Activated CD4-positive, alpha-beta T cell treated with anti-CD3 and anti-CD28 coated beads, Interleukin-10, Interleukin-2, amounts not matched to agents 100 ng/mL and 50 ng/mL, durations not matched to agents 16 hours and 8 hours (primary cell): ENCODE results near the gene LIPT1.
A peak's percentile ranks its signal among the peaks of the same experiment; 100 is the strongest.
"Not testable (repeated sequence)": the region's sequence is repeated elsewhere in the genome, so short reads cannot be mapped to it uniquely, and the experiment has no call there.

ENCODE experiments used
- DNase-seq: peaks from one replicate; pipeline ENCODE4 v3.0.0-alpha.2; 2020

Gene LIPT1

DNA sequence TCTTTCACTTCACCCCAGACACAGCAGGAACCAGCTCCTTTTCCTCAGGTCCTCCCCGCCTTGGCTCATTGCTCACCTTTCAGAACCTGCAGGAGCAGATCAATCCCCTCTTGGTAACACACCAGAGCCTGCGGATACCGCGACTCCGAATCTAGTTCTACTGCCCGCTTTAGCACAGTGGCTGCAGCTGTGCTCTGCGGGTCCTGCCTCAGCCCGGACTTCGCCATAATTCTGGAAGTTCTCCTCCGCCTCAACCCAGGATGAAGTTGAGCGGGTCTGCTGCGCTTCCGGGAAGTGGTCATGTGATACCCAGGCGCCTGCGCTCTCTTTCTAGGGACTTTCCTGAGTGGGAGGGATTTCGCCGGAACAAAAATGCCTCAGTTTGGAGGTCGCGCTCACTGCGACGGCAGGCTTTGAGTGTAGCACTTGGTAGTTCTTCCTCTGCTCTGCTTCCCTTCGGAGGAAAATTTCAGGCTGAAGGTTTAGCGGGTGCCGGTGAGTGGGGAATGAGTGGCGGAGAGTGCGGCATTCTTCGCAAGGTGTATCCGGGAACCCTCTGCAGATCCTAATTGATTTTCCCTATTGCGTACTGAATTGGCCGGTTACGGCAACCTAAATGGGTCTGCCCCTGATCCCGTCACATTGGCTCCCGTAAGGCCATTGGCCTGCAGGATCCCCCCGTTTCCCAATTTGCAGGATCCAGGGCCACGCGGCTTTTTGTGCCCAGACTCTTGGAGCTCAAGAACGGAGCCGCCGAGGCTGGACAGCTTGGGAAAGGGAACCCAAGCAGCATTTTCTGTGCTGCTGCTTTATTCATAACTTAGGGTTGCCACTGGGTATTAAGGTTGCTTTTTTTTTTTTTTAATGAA lies 26.2 kb downstream of the LIPT1 start, which contains the start of the genes MITD1 and MRPL30:
Gene MITD1 (minus strand): TSS at position 304 of the 869 bp plus-strand sequence. CDS start 77 bp downstream, at position 227.
Gene MRPL30 (plus strand): TSS at position 430 of the 869 bp plus-strand sequence. CDS start 5,020 bp downstream, outside the sequence.
- DNase-seq, result peak; percentile 94

GRCh38 chr2:99181624-99182000 lies 26.8 kb downstream of the LIPT1 start:
- DNase-seq, result no peak

DNA sequence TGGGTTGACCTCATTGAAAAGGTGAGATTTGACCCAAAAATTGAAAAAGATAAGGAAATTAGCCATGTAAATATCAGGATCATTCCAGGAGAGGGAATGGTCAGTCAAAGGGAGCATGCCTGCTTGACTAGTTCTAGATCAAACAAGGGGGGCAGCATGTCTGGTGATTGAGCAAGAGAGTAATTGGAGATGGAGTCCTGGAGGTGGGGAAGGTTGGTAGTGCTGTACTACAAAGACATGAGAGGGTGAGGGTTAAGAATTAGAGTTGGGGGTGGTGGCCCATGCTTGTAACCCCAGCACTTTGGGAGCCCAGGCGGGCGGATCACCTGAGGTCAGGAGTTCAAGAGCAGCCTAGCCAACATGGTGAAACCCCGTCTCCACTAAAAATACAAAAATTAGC lies 28.3 kb downstream of the LIPT1 start:
- DNase-seq, result no peak

DNA sequence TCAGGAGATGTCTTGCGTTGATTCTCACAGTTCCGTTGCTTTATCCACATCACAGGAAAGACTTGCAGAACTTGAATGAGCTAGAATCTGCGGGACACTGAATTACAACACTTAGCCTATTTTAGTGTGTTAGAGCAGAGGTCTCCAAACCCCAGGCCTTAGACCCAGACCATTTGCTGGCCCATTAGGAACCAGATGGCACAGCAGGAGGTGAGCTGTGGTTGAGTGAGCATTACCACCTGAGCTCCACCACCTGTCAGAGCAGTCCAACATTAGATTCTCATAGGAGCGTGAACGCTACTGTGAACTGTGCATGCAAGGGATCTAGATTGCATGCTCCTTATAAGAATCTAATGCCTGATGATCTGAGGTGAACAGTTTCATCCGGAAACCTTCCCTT lies 30.0 kb downstream of the LIPT1 start:
- no peak for DNase-seq

GRCh38 chr2:99187011-99187410 lies 32.2 kb downstream of the LIPT1 start:
- DNase-seq, result no peak

DNA sequence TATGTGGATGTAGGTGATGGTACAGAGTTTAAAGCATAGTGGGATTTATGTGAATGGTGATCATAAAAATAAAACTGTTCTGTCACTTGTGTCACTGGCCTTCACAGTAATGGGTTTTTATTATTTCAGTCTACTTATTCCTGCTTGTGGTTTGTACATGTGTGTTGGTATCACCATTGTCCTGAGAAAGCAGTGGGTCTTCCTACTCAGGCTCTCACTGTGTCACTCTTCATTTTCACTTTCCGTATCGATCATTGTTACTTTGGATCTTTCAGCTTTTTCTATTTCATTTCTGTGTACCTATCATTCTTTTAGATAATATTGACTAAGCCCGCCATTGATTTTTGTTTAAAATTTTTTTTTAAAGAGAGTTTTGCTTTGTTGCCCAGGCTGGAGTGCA lies 33.6 kb downstream of the LIPT1 start:
- DNase-seq, result peak; percentile 19

GRCh38 chr2:99190548-99190947 lies 35.8 kb downstream of the LIPT1 start:
- DNase-seq, result no peak

DNA sequence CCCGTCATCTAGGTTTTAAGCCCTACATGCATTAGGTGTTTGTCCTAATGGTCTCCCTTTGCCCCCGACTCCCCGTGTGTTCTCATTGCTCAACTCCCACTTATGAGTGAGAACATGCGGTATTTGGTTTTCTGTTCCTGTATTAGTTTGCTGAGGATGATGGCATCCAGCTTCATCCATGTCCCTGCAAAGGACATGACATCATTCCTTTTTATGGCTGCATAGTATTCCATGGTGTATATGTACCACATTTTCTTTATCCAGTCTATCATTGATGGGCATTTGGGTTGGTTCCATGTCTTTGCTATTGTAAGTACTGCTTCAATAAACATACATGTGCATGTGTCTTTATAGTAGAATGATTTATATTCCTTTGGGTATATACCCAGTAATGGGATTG lies 37.6 kb downstream of the LIPT1 start:
- DNase-seq, result not testable (repeated sequence)

DNA sequence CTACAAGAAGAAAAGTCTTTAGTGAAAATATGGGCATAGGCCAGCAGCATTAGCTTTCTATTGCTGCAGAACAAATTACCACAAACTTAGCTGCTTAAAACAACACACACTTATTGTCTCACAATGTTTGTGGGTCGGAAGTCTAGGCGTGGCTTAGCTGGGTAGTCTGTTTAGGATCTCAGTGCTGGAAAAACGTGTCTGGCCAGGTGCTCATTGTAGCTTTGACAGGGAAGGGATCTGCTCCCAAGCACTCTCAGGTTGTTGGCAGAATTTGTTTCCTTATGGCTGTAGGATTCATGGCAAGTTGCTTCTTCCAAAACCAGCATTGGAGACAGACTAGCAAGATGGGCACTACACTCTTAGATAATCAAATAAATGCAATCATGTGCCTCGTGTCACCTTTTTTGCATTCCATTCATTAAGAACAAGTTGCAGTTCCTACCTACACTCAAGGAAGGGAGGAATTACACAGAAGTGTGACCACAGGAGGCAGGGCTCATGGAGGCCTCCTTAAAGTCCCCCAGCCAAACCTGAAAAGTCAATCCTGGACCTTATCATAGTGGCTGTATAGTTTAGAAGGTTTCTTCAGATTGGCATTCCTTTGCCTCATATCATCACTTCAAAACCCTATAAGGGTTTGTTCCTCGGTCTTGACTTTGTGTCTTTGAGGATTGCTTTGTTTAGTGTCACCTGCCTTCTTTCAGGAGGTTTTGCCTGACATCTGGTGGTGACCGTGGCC lies 43.5 kb downstream of the LIPT1 start:
- no peak for DNase-seq

GRCh38 chr2:99200076-99200800 lies 45.5 kb downstream of the LIPT1 start:
- no peak for DNase-seq

DNA sequence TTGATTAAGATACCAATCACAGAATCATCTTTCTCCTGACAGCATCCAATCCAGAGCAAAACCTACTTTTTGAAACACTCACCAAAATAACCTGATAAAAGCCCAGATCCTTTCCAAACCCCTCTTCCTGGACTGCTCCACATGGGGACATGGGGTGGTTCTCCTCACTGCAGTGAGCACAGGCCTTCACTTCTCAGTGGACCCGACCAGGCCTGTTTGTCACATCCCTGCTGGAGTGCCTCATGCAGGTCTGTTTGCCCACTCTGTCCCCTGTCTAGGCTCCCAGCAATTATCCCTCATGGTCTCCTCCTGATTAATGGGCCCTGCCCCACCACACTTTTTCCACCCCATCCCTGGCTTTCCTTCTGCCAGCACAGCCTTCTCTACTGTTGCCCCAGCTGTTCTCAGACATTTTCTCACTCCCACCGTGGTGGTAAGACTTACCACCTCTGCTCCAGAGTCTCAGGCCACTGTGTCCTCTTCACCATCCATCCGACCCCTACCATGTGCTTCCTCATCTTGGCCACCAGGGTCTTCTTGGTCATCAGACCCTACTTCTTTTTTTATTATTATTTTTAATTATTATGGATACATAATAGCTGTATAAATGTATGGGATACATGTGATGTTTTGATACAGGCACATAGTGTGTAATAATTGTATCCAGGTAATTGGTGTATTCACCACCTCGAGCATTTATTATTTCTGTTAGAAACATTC lies 47.4 kb downstream of the LIPT1 start:
- no peak for DNase-seq

- no peak for DNase-seq
These were observed 50.7 kb downstream of the LIPT1 start for GRCh38 chr2:99205491-99205890.
